ENCODE results near the gene KLB. TPM values are rescaled to one million over a fixed set of nuclear protein-coding genes. Genes with fewer than 3 reads are reported as not detected.
A peak's percentile ranks its signal among the peaks of the same experiment; 100 is the strongest.
"Not testable (repeated sequence)": the region's sequence is repeated elsewhere in the genome, so short reads cannot be mapped to it uniquely, and the experiment has no call there.

KLB gene
- total RNA-seq, 1 donor from 2014 or later = 0.20 TPM

GRCh38 chr4:39426728-39427127 lies 20.0 kb downstream of the KLB start:
- no peak for DNase-seq (ENCODE audit: low read depth in 2 of 2)

- no peak for DNase-seq (ENCODE audit: low read depth in 2 of 2)
These were observed 20.9 kb downstream of the KLB start for GRCh38 chr4:39427520-39428114.

GRCh38 chr4:39429476-39430334 lies 23.0 kb downstream of the KLB start:
- no peak for DNase-seq (ENCODE audit: low read depth in 2 of 2)

- no peak for DNase-seq (ENCODE audit: low read depth in 2 of 2)
These were observed 27.3 kb downstream of the KLB start for GRCh38 chr4:39433878-39434492.

GRCh38 chr4:39435659-39436563 lies 29.2 kb downstream of the KLB start:
- DNase-seq (ENCODE audit: low read depth in 2 of 2) = peak in 1 of 2 donors; percentile 6

- DNase-seq (ENCODE audit: low read depth in 2 of 2) = no peak
These were observed 34.9 kb downstream of the KLB start for GRCh38 chr4:39441593-39441992.

GRCh38 chr4:39442998-39443397 lies 36.3 kb downstream of the KLB start:
- no peak for DNase-seq (ENCODE audit: low read depth in 2 of 2)

- no peak for DNase-seq (ENCODE audit: low read depth in 2 of 2)
These were observed 39.7 kb downstream of the KLB start for GRCh38 chr4:39446483-39446841.

- DNase-seq (ENCODE audit: low read depth in 2 of 2) = peak; percentile 73 to 78
These were observed 40.3 kb downstream of the KLB start for GRCh38 chr4:39446842-39447573.

GRCh38 chr4:39450618-39451017 lies 43.9 kb downstream of the KLB start:
- DNase-seq (ENCODE audit: low read depth in 2 of 2) = no peak

GRCh38 chr4:39451423-39452023 lies 44.8 kb downstream of the KLB start:
- DNase-seq (ENCODE audit: low read depth in 2 of 2) = no peak

- DNase-seq (ENCODE audit: low read depth in 2 of 2) = no peak
These were observed 45.6 kb downstream of the KLB start for GRCh38 chr4:39452153-39452859.

GRCh38 chr4:39452860-39453587 lies 46.3 kb downstream of the KLB start:
- DNase-seq (ENCODE audit: low read depth in 2 of 2) = no peak

- DNase-seq (ENCODE audit: low read depth in 2 of 2) = no peak
These were observed 47.0 kb downstream of the KLB start for GRCh38 chr4:39453738-39454137.

- no peak for DNase-seq (ENCODE audit: low read depth in 2 of 2)
These were observed 48.8 kb downstream of the KLB start for GRCh38 chr4:39455486-39455885.

- DNase-seq (ENCODE audit: low read depth in 2 of 2) = no peak
These were observed 50.4 kb downstream of the KLB start for GRCh38 chr4:39456946-39457763.

GRCh38 chr4:39458161-39458504 lies 51.4 kb downstream of the KLB start:
- DNase-seq (ENCODE audit: low read depth in 2 of 2) = not testable (repeated sequence)

GRCh38 chr4:39458505-39459300 lies 52.0 kb downstream of the KLB start, which contains the start of the genes LIAS and RPL9:
Gene LIAS (plus strand): TSS chr4:39459056. CDS start chr4:39459118, 62 bp downstream.
Gene RPL9 (minus strand): TSS chr4:39458922. CDS start chr4:39458439, 483 bp downstream.
- peak; percentile 100 for DNase-seq (ENCODE audit: low read depth in 2 of 2)

Data from lung microvascular endothelial cell (primary cell).